ENCODE results near the gene OSBP2. TPM values are rescaled to one million over a fixed set of nuclear protein-coding genes. Genes with fewer than 3 reads are reported as not detected.
"Not testable (repeated sequence)": the region's sequence is repeated elsewhere in the genome, so short reads cannot be mapped to it uniquely, and the experiment has no call there.

Gene OSBP2
- total and polyA plus RNA-seq, 2 experiments from 2014 or later: 2.1 to 2.9 TPM

GRCh38 chr22:30675436-30675835 lies 19.2 kb upstream of the OSBP2 start:
- TF ChIP-seq NANOG (IDR thresholded peaks at IDR 0.05; ENCODE audit: borderline replicate concordance) (no peak), ZNF331 (CRISPR knock-in tag; IDR thresholded peaks at IDR 0.05; ENCODE audit: low read depth) (no peak), EZH2phosphoT487 (IDR thresholded peaks at IDR 0.05; ENCODE audit: unreplicated experiment) (no peak), POLR2AphosphoS5 (IDR thresholded peaks at IDR 0.05; ENCODE audit: low read depth) (no peak), JUNB (IDR thresholded peaks at IDR 0.05; ENCODE audit: unreplicated experiment) (no peak), REST (IDR thresholded peaks at IDR 0.05; ENCODE audit: unreplicated experiment) (no peak), CTCF (conservative IDR thresholded peaks at IDR 0.05; ENCODE audit: low read depth in 2 of 2) (no peak), STAT1 (IDR thresholded peaks at IDR 0.05; ENCODE audit: unreplicated experiment) (no peak), ZNF114 (CRISPR knock-in tag; IDR thresholded peaks at IDR 0.05) (no peak), ZNF462 (CRISPR knock-in tag; IDR thresholded peaks at IDR 0.05) (no peak)
- H3K9me3 Mint-ChIP-seq: no peaks in the 10 kb centered on the region
- H3K4me3 Mint-ChIP-seq: no peak overlapping the region

GRCh38 chr22:30676565-30676964 lies 18.1 kb upstream of the OSBP2 start:
- H2AFZ ChIP-seq; DNase-seq (ENCODE audit: low spot score); H3K9me3 Mint-ChIP-seq; H3K4me3 Mint-ChIP-seq; H3K36me3 Mint-ChIP-seq (ENCODE audit: low read depth); H3K27me3 Mint-ChIP-seq (ENCODE audit: insufficient read depth, low read depth, poor library complexity); H3K4me3 ChIP-seq; ATAC-seq; H3K27ac ChIP-seq (ENCODE audit: low read depth); H4K20me1 ChIP-seq (replicated peaks; ENCODE audit: insufficient read depth); H3K9me2 ChIP-seq (ENCODE audit: insufficient read depth); H3K4me2 ChIP-seq; H3K27me3 ChIP-seq (ENCODE audit: insufficient read depth); H3F3A ChIP-seq (replicated peaks; ENCODE audit: low read depth); H3K79me2 ChIP-seq (replicated peaks; ENCODE audit: insufficient read depth); H3K4me1 ChIP-seq (ENCODE audit: insufficient read depth); H3K36me3 ChIP-seq (ENCODE audit: insufficient read depth); H3K27ac Mint-ChIP-seq: not testable (repeated sequence)
- H3K4me1 Mint-ChIP-seq: peaks cover 19% of the 10 kb centered on the region

More at GRCh38 chr22:30675436-30675835, 19.2 kb upstream of the OSBP2 start:
- H3K27me3 Mint-ChIP-seq (ENCODE audit: insufficient read depth, low read depth, poor library complexity): no peaks in the 10 kb centered on the region
- peaks cover 12% of the 10 kb centered on the region for H3K4me1 Mint-ChIP-seq
- Histone ChIP-seq H3K79me2 (replicated peaks; ENCODE audit: insufficient read depth) (no peaks in the 10 kb centered on the region), H3K27me3 (ENCODE audit: insufficient read depth) (no peaks in the 10 kb centered on the region), H3K36me3 (ENCODE audit: insufficient read depth) (no peaks in the 10 kb centered on the region), H3K27ac (ENCODE audit: low read depth) (no peak overlapping the region), H3K4me3 (no peak overlapping the region), H2AFZ (no peak overlapping the region), H3K4me1 (ENCODE audit: insufficient read depth) (no peaks in the 10 kb centered on the region), H3F3A (replicated peaks; ENCODE audit: low read depth) (no peaks in the 10 kb centered on the region), H4K20me1 (replicated peaks; ENCODE audit: insufficient read depth) (no peaks in the 10 kb centered on the region), H3K4me2 (no peak overlapping the region), H3K9me2 (ENCODE audit: insufficient read depth) (0 out of 2 replicates have a peak, but pooled peaks cover 4% of the 10 kb centered on the region)
- ATAC-seq (no peak), DNase-seq (ENCODE audit: low spot score) (no peak)
- H3K27ac Mint-ChIP-seq: no peak overlapping the region
- no peaks in the 10 kb centered on the region for H3K36me3 Mint-ChIP-seq (ENCODE audit: low read depth)
